K562 (cell line): ENCODE data around the gene SHISA9. TPM values are rescaled to one million over a fixed set of nuclear protein-coding genes. Genes with fewer than 3 reads are reported as not detected.

Source experiments
- ATAC-seq: fragments of 200-7000 bp; cut with Tn5 transposase; 3 replicates; pipeline ENCODE4 v1.9.1; 2020; ENCODE audit warnings: moderate library complexity
- BruUV-seq: library from RNA; stranded (reverse); fragments of 400-500 nt; replicated peaks from 2 replicates; lab custom pipeline; 2021; lab: Mats Ljungman, UMichigan
- CTCF ChIA-PET: fragments of 300-600 bp; formaldehyde crosslinking; extraction: SDS; loops from one replicate; lab custom pipeline; 2021; ENCODE audit warnings: low intra/inter-chr PET ratio; lab: Yijun Ruan, JAX
- POLR2A ChIA-PET: fragments of 300-600, 350-650 bp; sonication (Branson Sonifier 250); formaldehyde crosslinking; extraction: SDS; loops from one replicate; lab custom pipeline; 2021; ENCODE audit warnings: antibody characterized with exemption, inconsistent platforms; lab: Yijun Ruan, JAX
- DNase-seq, 4 experiments: peaks; one replicate each; pipeline versions ENCODE4 v3.0.0 to v3.0.0-alpha.2; 2011 to 2018; ENCODE audit warnings: low spot score in 3 of 4, mixed read lengths in 3 of 4; ENCODE audit errors: extremely low read depth in 1 of 4
- FAIRE-seq: peaks from 2 replicates; lab custom pipeline; 2011; peaks lifted over from hg19 to GRCh38; lab: Jason Lieb, UNC
- H2AFZ ChIP-seq: 2 replicates; pipeline ENCODE4 v1.6.0; 2011; ENCODE audit warnings: low read depth, low read length, control low read depth, inconsistent platforms
- H3K27ac ChIP-seq: fragments of 200-600 bp; 3 replicates; pipeline ENCODE4 v1.8.0; 2011; ENCODE audit warnings: low read depth, mild to moderate bottlenecking, control low read depth, inconsistent platforms, low read length, moderate library complexity, mixed read lengths; ENCODE audit errors: extremely low read depth
- H3K27me3 ChIP-seq, 2 experiments: fragments of 300-600 bp in 1 of 2; 2 replicates in 1 of 2; 3 replicates in 1 of 2; pipeline versions ENCODE4 v1.6.0 to v1.8.0; 2011; ENCODE audit warnings: inconsistent platforms in 2 of 2, low read length in 2 of 2, mild to moderate bottlenecking in 1 of 2, mixed read lengths in 1 of 2, moderate library complexity in 1 of 2; ENCODE audit not compliant: control insufficient read depth in 2 of 2, insufficient read depth in 2 of 2
- H3K36me3 ChIP-seq: fragments of 300-600 bp; 3 replicates; pipeline ENCODE4 v1.8.0; 2011; ENCODE audit warnings: mild to moderate bottlenecking, low read length, inconsistent platforms; ENCODE audit not compliant: control insufficient read depth, insufficient read depth
- H3K4me1 ChIP-seq, 2 experiments: fragments of 200-600 bp in 1 of 2; replicated peaks in 1 of 2; 2 replicates in 1 of 2; 3 replicates in 1 of 2; pipeline versions ENCODE4 v1.5.1 to v1.8.0; 2011; ENCODE audit warnings: inconsistent platforms in 2 of 2, low read length in 2 of 2, mild to moderate bottlenecking in 1 of 2, mixed read lengths in 1 of 2, moderate library complexity in 1 of 2; ENCODE audit not compliant: control insufficient read depth in 2 of 2, insufficient read depth in 2 of 2
- H3K4me2 ChIP-seq: 2 replicates; pipeline ENCODE4 v1.6.1; 2011; ENCODE audit warnings: low read length, control low read depth, inconsistent platforms, mixed read lengths; ENCODE audit not compliant: insufficient read depth
- H3K4me3 ChIP-seq: fragments of 200-600 bp; sonication (generic), shearing (Covaris generic); 2 replicates; pipeline ENCODE4 v1.5.1; 2016; ENCODE audit warnings: control low read depth, inconsistent platforms
- H3K79me2 ChIP-seq: fragments of 200-600 bp; 3 replicates; pipeline ENCODE4 v1.8.0; 2011; ENCODE audit warnings: low read length, inconsistent platforms; ENCODE audit not compliant: control insufficient read depth, insufficient read depth
- H3K9ac ChIP-seq, 2 experiments: 2 replicates each; pipeline versions ENCODE4 v1.6.0 to v1.6.1; 2011; ENCODE audit warnings: low read depth in 2 of 2, low read length in 2 of 2, control low read depth in 1 of 2, inconsistent platforms in 1 of 2, mild to moderate bottlenecking in 1 of 2, mixed read lengths in 1 of 2; ENCODE audit not compliant: insufficient read depth in 1 of 2
- H3K9me1 ChIP-seq: one replicate; pipeline ENCODE4 v1.6.0; 2011; ENCODE audit warnings: inconsistent platforms, mild to moderate bottlenecking, low read length, moderate library complexity; ENCODE audit not compliant: control insufficient read depth, insufficient read depth
- H3K9me3 ChIP-seq: replicated peaks from 2 replicates; pipeline ENCODE4 v1.5.1; 2011; ENCODE audit warnings: low read depth, low read length, inconsistent platforms; ENCODE audit not compliant: control insufficient read depth, insufficient read depth
- H4K20me1 ChIP-seq: replicated peaks from 2 replicates; pipeline ENCODE4 v1.6.1; 2011; ENCODE audit warnings: low read length, inconsistent platforms, mixed read lengths; ENCODE audit not compliant: control insufficient read depth, insufficient read depth
- BACH1 ChIP-seq: fragments of 200-800 bp; sonication (Bioruptor generic); IDR thresholded peaks from 2 replicates; pipeline ENCODE4 v1.6.1; 2016; ENCODE audit warnings: missing genetic modification characterization, missing compliant biosample characterization
- CHCHD3 ChIP-seq: fragments of 250-450 bp; sonication (Bioruptor Pico); IDR thresholded peaks from 2 replicates; pipeline ENCODE4 v2.1.2; 2022; ENCODE audit warnings: mild to moderate bottlenecking
- FOXJ2 ChIP-seq: fragments of 200-800 bp; sonication (Bioruptor generic); IDR thresholded peaks from 2 replicates; pipeline ENCODE4 v1.6.1; 2016; ENCODE audit warnings: missing genetic modification characterization, missing compliant biosample characterization
- HIVEP1 ChIP-seq: fragments of 250-450 bp; sonication (Bioruptor Pico); IDR thresholded peaks from 2 replicates; pipeline ENCODE4 v1.4.0; 2020; ENCODE audit warnings: mild to moderate bottlenecking
- PHF21A ChIP-seq: fragments of 450-650 bp; IDR thresholded peaks from 2 replicates; pipeline ENCODE4 v1.6.1; 2017; ENCODE audit warnings: low read depth, borderline replicate concordance
- RBM15 ChIP-seq: fragments of 200-400 bp; formaldehyde crosslinking; IDR thresholded peaks from 2 replicates; pipeline ENCODE4 v1.6.1; 2018; ENCODE audit warnings: mild to moderate bottlenecking, low read length, moderate library complexity; ENCODE audit not compliant: insufficient read depth
- RBM17 ChIP-seq: fragments of 200-400 bp; formaldehyde crosslinking; IDR thresholded peaks from 2 replicates; pipeline ENCODE4 v1.6.1; 2017; ENCODE audit warnings: low read depth, mild to moderate bottlenecking, low read length, borderline replicate concordance
- RBM25 ChIP-seq: fragments of 200-400 bp; formaldehyde crosslinking; IDR thresholded peaks from 2 replicates; pipeline ENCODE4 v1.6.1; 2018; ENCODE audit warnings: low read length, low read depth, moderate library complexity; ENCODE audit not compliant: severe bottlenecking
- RHOXF2B ChIP-seq: fragments of 250-450 bp; sonication (Bioruptor Pico); conservative IDR thresholded peaks from 2 replicates; pipeline ENCODE4 v1.5.1; 2021
- SIN3B ChIP-seq: fragments of 450-650 bp; IDR thresholded peaks from 2 replicates; pipeline ENCODE4 v1.6.1; 2017; ENCODE audit warnings: low read depth, mild to moderate bottlenecking, moderate library complexity
- ZNF12 ChIP-seq: sonication (generic); formaldehyde crosslinking; IDR thresholded peaks from 2 replicates; pipeline ENCODE4 v1.4.0; 2020; ENCODE audit warnings: mild to moderate bottlenecking, missing genetic modification reagents
- ZNF212 ChIP-seq: fragments of 450-650 bp; formaldehyde crosslinking; IDR thresholded peaks from 2 replicates; pipeline ENCODE4 v1.4.0; 2020; ENCODE audit warnings: mild to moderate bottlenecking
- ZNF584 ChIP-seq: fragments of 200-800 bp; sonication (Bioruptor generic); IDR thresholded peaks from 2 replicates; pipeline ENCODE4 v1.6.1; 2016; ENCODE audit warnings: low read depth, mild to moderate bottlenecking, missing genetic modification characterization, missing compliant biosample characterization
- ZNF76 ChIP-seq: fragments of 250-450 bp; sonication (Bioruptor Pico); IDR thresholded peaks from 2 replicates; pipeline ENCODE4 v1.4.0; 2020; ENCODE audit warnings: mild to moderate bottlenecking, moderate library complexity, borderline replicate concordance
- WGBS: fragments of 100-300 bp; shearing (Covaris generic); methylation state at CpG from one replicate; pipeline ENCODE4 v1.1.6; 2016; ENCODE audit warnings: low coverage, mixed read lengths; ENCODE audit not compliant: insufficient coverage; ENCODE audit errors: missing lambda C conversion rate; 5-methylcytosine and 5-hydroxymethylcytosine counted together
- in situ Hi-C: fragments of 300-500 bp; cut with MboI; formaldehyde crosslinking; loops from 4 replicates; pipeline ENCODE4 v1.15.0; 2018; ENCODE audit warnings: inconsistent platforms, mixed read lengths
- intact Hi-C: fragments of 100-400 bp; cut with micrococcal nuclease; formaldehyde crosslinking; loops from 2 replicates; pipeline ENCODE4 v1.14.2; 2022
- polyA plus RNA-seq, 8 experiments: library from polyadenylated mRNA; depleted of rRNA in 4 of 8; stranded (reverse) in 5 of 8; unstranded in 3 of 8; fragments of >200 nt; fragmentation: Nextera tagmentation in 2 of 8; fragmentation: Illumina TruSeq in 1 of 8; extraction: Ambion mirVana in 2 of 8; extraction: Trizol in 1 of 8; gene quantifications; 2 replicates each; pipeline versions ENCODE4 v1.2.1 to v1.2.3, GENCODE V29; 2011 to 2014; ENCODE audit warnings: inconsistent platforms in 1 of 8, missing spikeins in 1 of 8
- total RNA-seq, 7 experiments: library from RNA; depleted of rRNA in 6 of 7; stranded (reverse); fragments of >200 nt in 6 of 7; fragmentation: Illumina TruSeq in 2 of 7; extraction: Trizol in 2 of 7; gene quantifications; 2 replicates each; pipeline versions ENCODE4 v1.2.1 to v1.2.3, GENCODE V29; 2011 to 2021; ENCODE audit warnings: low replicate concordance in 1 of 7
- TF ChIP-seq, protein P1 (sequence below): sonication (generic); IDR thresholded peaks from 2 replicates; pipeline ENCODE4 v1.6.1; 2016
- TF ChIP-seq, protein P2 (sequence below): fragments of 450-650 bp; IDR thresholded peaks from 2 replicates; pipeline ENCODE4 v1.6.1; 2017; ENCODE audit warnings: mild to moderate bottlenecking, moderate library complexity

SHISA9 gene
- total and polyA plus RNA-seq, 9 of the 15 experiments (the other 6 are each of a cell fraction or from before 2014, with no cell fraction given), result under 0.01 to 0.16 (median 0.01) TPM; not detected in 6

- FAIRE-seq, result no peak
- H4K20me1 ChIP-seq, result no peaks in the 10 kb centered on the region
- CTCF ChIA-PET, result no interaction called here
- TF ChIP-seq SIN3B (no peak), ZNF584 (no peak), BACH1 (tag) (no peak), ZNF76 (CRISPR knock-in tag) (no peak), FOXJ2 (no peak), RBM25 (no peak), ZNF12 (CRISPR knock-in tag) (no peak), RHOXF2B (CRISPR knock-in tag) (no peak), CHCHD3 (CRISPR knock-in tag) (no peak), RBM15 (no peak), HIVEP1 (CRISPR knock-in tag) (no peak), PHF21A (no peak), RBM17 (no peak), ZNF212 (CRISPR knock-in tag) (no peak)
- TF ChIP-seq, protein P1, sequence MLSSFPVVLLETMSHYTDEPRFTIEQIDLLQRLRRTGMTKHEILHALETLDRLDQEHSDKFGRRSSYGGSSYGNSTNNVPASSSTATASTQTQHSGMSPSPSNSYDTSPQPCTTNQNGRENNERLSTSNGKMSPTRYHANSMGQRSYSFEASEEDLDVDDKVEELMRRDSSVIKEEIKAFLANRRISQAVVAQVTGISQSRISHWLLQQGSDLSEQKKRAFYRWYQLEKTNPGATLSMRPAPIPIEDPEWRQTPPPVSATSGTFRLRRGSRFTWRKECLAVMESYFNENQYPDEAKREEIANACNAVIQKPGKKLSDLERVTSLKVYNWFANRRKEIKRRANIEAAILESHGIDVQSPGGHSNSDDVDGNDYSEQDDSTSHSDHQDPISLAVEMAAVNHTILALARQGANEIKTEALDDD, result no peak
- TF ChIP-seq, protein P2, sequence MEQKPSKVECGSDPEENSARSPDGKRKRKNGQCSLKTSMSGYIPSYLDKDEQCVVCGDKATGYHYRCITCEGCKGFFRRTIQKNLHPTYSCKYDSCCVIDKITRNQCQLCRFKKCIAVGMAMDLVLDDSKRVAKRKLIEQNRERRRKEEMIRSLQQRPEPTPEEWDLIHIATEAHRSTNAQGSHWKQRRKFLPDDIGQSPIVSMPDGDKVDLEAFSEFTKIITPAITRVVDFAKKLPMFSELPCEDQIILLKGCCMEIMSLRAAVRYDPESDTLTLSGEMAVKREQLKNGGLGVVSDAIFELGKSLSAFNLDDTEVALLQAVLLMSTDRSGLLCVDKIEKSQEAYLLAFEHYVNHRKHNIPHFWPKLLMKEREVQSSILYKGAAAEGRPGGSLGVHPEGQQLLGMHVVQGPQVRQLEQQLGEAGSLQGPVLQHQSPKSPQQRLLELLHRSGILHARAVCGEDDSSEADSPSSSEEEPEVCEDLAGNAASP, result no peak
- TF ChIP-seq, all 486 proteins: peak for 0
- no peaks in the 10 kb centered on the region for H3K9me3 ChIP-seq
- H3K27me3 ChIP-seq, result no peaks in the 10 kb centered on the region; a peak in 1 of 5 replicates
- intact Hi-C loops (no loop called here), in situ Hi-C loops (no loop called here)
- no peak overlapping the region for H3K4me3 ChIP-seq
- WGBS, result 1% methylated on average over 7 of the region's 7 CpGs
- no peak overlapping the region for H2AFZ ChIP-seq
- no peak overlapping the region for H3K4me2 ChIP-seq
- DNase-seq, result no peak
- no peak for ATAC-seq
- no peaks in the 10 kb centered on the region for H3K36me3 ChIP-seq
- H3K27ac ChIP-seq, result no peak overlapping the region
- POLR2A ChIA-PET, result no interaction called here
- H3K79me2 ChIP-seq, result no peaks in the 10 kb centered on the region
- H3K9me1 ChIP-seq, result no peaks in the 10 kb centered on the region
- H3K9ac ChIP-seq, result no peak overlapping the region
- no TSS peak for BruUV-seq
- no peaks in the 10 kb centered on the region for H3K4me1 ChIP-seq
These were observed 94.4 kb downstream of the SHISA9 start for GRCh38 chr16:12995721-12996372.
